Tibial nerve (tissue), 4 donors: ENCODE measurements around the gene TSEN54. TPM values are rescaled to one million over a fixed set of nuclear protein-coding genes. Genes with fewer than 3 reads are reported as not detected.

ENCODE experiments used
- DNase-seq, 2 donors: peaks; one replicate each; pipeline ENCODE4 v3.0.0-alpha.2; 2019; ENCODE audit warnings: low spot score in 2 of 2
- H3K27ac ChIP-seq, 4 donors: fragments of 200-600 bp; sonication (generic) in 3 of 4; one replicate each; pipeline ENCODE4 v1.5.1; 2017 to 2019; ENCODE audit warnings: mild to moderate bottlenecking in 1 of 4
- H3K27me3 ChIP-seq, 2 donors: fragments of 200-600 bp; sonication (generic) in 1 of 2; one replicate each; pipeline versions ENCODE4 v1.5.1 to v1.6.0; 2017 to 2019
- H3K36me3 ChIP-seq, 3 donors: fragments of 200-600 bp; sonication (generic); one replicate each; pipeline ENCODE4 v1.5.1; 2018 to 2019
- H3K4me1 ChIP-seq, 4 donors: fragments of 200-600 bp; sonication (generic) in 3 of 4; one replicate each; pipeline ENCODE4 v1.5.1; 2017 to 2019
- H3K4me3 ChIP-seq, 4 donors: fragments of 200-600 bp; sonication (generic) in 3 of 4; one replicate each; pipeline ENCODE4 v1.5.1; 2017 to 2019; ENCODE audit warnings: mild to moderate bottlenecking in 1 of 4, moderate library complexity in 1 of 4
- H3K9me3 ChIP-seq, 4 donors: fragments of 200-600 bp; sonication (generic) in 3 of 4; one replicate each; pipeline ENCODE4 v1.5.1; 2017 to 2019
- CTCF ChIP-seq, 5 experiments: fragments of 200-600 bp in 3 of 5; fragments of 450-650 bp in 2 of 5; sonication (generic) in 3 of 5; IDR thresholded peaks; one replicate each; pipeline ENCODE4 v1.5.1; 2016 to 2019; ENCODE audit warnings: antibody characterized with exemption in 5 of 5, mild to moderate bottlenecking in 3 of 5, moderate library complexity in 2 of 5
- EP300 ChIP-seq, 2 donors: sonication (generic); formaldehyde crosslinking; IDR thresholded peaks; one replicate each; pipeline ENCODE4 v1.6.1; 2017; ENCODE audit warnings: antibody characterized with exemption in 2 of 2, mild to moderate bottlenecking in 1 of 2
- POLR2A ChIP-seq, 2 donors: fragments of 450-650 bp; IDR thresholded peaks; one replicate each; pipeline ENCODE4 v1.6.1; 2017; ENCODE audit warnings: antibody characterized with exemption in 2 of 2, mild to moderate bottlenecking in 2 of 2, moderate library complexity in 2 of 2
- WGBS, 2 donors: methylation state at CpG; one replicate each; pipeline ENCODE4 v1.1.5; 2018; 5-methylcytosine and 5-hydroxymethylcytosine counted together
- total RNA-seq, 4 donors: library from RNA; depleted of rRNA; stranded (reverse); fragments of >200 nt; gene quantifications; one replicate each; pipeline ENCODE4 v1.1.0, GENCODE V29; 2016

TSEN54 gene
- total RNA-seq, 4 donors from 2014 or later, result 43.3 to 84.6 (median 53.0) TPM

GRCh38 chr17:75570034-75570676, 53.8 kb downstream of the TSEN54 start:
- TF ChIP-seq EP300 (IDR thresholded peaks at IDR 0.05), result no peak
- no peak for TF ChIP-seq CTCF (IDR thresholded peaks at IDR 0.05)
- no peak for TF ChIP-seq POLR2A (IDR thresholded peaks at IDR 0.05)
- Histone ChIP-seq H3K9me3 (no peaks in the 10 kb centered on the region), H3K27ac (peak overlapping the region in 2 of 4 donors; percentile 22 to 26), H3K36me3 (peaks cover 0 to 42% (median 0%) of the 10 kb centered on the region in 3 donors), H3K4me1 (no peaks in the 10 kb centered on the region), H3K27me3 (no peaks in the 10 kb centered on the region), H3K4me3 (no peak overlapping the region)
- no peak for DNase-seq
- 64 to 90% methylated on average over 6 to 27 of the region's 35 CpGs for WGBS, 2 donors

- H3K27ac ChIP-seq, result peak overlapping the region in 3 of 4 donors; percentile 22 to 62 (median 26)
- H3K4me3 ChIP-seq, result no peak overlapping the region
- no peak for DNase-seq
- H3K36me3 ChIP-seq, result peaks cover 0 to 36% (median 0%) of the 10 kb centered on the region in 3 donors
- no peaks in the 10 kb centered on the region for H3K4me1 ChIP-seq
- H3K9me3 ChIP-seq, result no peaks in the 10 kb centered on the region
- H3K27me3 ChIP-seq, result no peaks in the 10 kb centered on the region
- 92 to 96% methylated on average over 5 to 10 of the region's 11 CpGs for WGBS, 2 donors
- TF ChIP-seq EP300 (IDR thresholded peaks at IDR 0.05), result no peak
- TF ChIP-seq CTCF (IDR thresholded peaks at IDR 0.05), result no peak
- no peak for TF ChIP-seq POLR2A (IDR thresholded peaks at IDR 0.05)
Measured at GRCh38 chr17:75570772-75571171, 54.4 kb downstream of the TSEN54 start.

GRCh38 chr17:75571197-75571884, 55.0 kb downstream of the TSEN54 start:
- Histone ChIP-seq H3K36me3 (peaks cover 0 to 31% (median 0%) of the 10 kb centered on the region in 3 donors), H3K4me1 (no peaks in the 10 kb centered on the region), H3K27ac (peak overlapping the region in 3 of 4 donors; percentile 52 to 62 (median 62)), H3K9me3 (no peaks in the 10 kb centered on the region), H3K4me3 (no peak overlapping the region), H3K27me3 (no peaks in the 10 kb centered on the region)
- 70 to 73% methylated on average over 4 to 8 of the region's 15 CpGs for WGBS, 2 donors
- no peak for TF ChIP-seq CTCF (IDR thresholded peaks at IDR 0.05)
- peak in 1 of 2 donors; percentile 16 for TF ChIP-seq EP300 (IDR thresholded peaks at IDR 0.05)
- TF ChIP-seq POLR2A (IDR thresholded peaks at IDR 0.05), result no peak
- DNase-seq, result peak in 1 of 2 donors; percentile 16

- Histone ChIP-seq H3K4me3 (no peak overlapping the region), H3K27me3 (no peaks in the 10 kb centered on the region), H3K9me3 (no peaks in the 10 kb centered on the region), H3K4me1 (no peaks in the 10 kb centered on the region), H3K36me3 (peaks cover 0 to 31% (median 0%) of the 10 kb centered on the region in 3 donors), H3K27ac (peak overlapping the region in 2 of 4 donors; percentile 52 to 62)
- TF ChIP-seq CTCF (IDR thresholded peaks at IDR 0.05) (no peak), EP300 (IDR thresholded peaks at IDR 0.05) (no peak), POLR2A (IDR thresholded peaks at IDR 0.05) (no peak)
- DNase-seq, result no peak
- 89 to 94% methylated on average over 11 to 16 of the region's 16 CpGs for WGBS, 2 donors
Measured at GRCh38 chr17:75571885-75572215, 55.5 kb downstream of the TSEN54 start.
